HEK293 (cell line): Measurements from ENCODE around the gene UTP4.
A peak's percentile ranks its signal among the peaks of the same experiment; 100 is the strongest.

Experiments
- KLF7 ChIP-seq: fragments of 450-650 bp; formaldehyde crosslinking; IDR thresholded peaks from 2 replicates; pipeline ENCODE4 v1.5.1; 2016; ENCODE audit warnings: missing biosample characterization, missing genetic modification characterization, borderline replicate concordance
- PATZ1 ChIP-seq: fragments of 450-650 bp; formaldehyde crosslinking; IDR thresholded peaks from 2 replicates; pipeline ENCODE4 v1.5.1; 2016; ENCODE audit warnings: missing biosample characterization, missing genetic modification characterization
- RBAK ChIP-seq: fragments of 450-650 bp; formaldehyde crosslinking; IDR thresholded peaks from 2 replicates; pipeline ENCODE4 v1.5.1; 2016; ENCODE audit warnings: missing biosample characterization, missing genetic modification characterization
- ZBTB6 ChIP-seq: fragments of 450-650 bp; formaldehyde crosslinking; IDR thresholded peaks from 2 replicates; pipeline ENCODE4 v1.5.1; 2017; ENCODE audit warnings: missing biosample characterization, missing genetic modification characterization
- ZBTB8A ChIP-seq: fragments of 450-650 bp; formaldehyde crosslinking; IDR thresholded peaks from 2 replicates; pipeline ENCODE4 v1.5.1; 2016; ENCODE audit warnings: missing biosample characterization, missing genetic modification characterization
- ZNF18 ChIP-seq: fragments of 450-650 bp; formaldehyde crosslinking; IDR thresholded peaks from 2 replicates; pipeline ENCODE4 v1.5.1; 2016; ENCODE audit warnings: missing biosample characterization, missing genetic modification characterization
- ZNF48 ChIP-seq: fragments of 450-650 bp; formaldehyde crosslinking; IDR thresholded peaks from 2 replicates; pipeline ENCODE4 v1.5.1; 2016; ENCODE audit warnings: missing biosample characterization, missing genetic modification characterization
- ZNF561 ChIP-seq: fragments of 450-650 bp; IDR thresholded peaks from 2 replicates; pipeline ENCODE4 v1.5.1; 2018; ENCODE audit warnings: missing biosample characterization, missing genetic modification characterization, borderline replicate concordance
- ZNF670 ChIP-seq: fragments of 450-650 bp; formaldehyde crosslinking; IDR thresholded peaks from 2 replicates; pipeline ENCODE4 v1.5.1; 2016; ENCODE audit warnings: missing biosample characterization, missing genetic modification characterization, low read depth
- ZNF704 ChIP-seq: fragments of 450-650 bp; formaldehyde crosslinking; IDR thresholded peaks from 2 replicates; pipeline ENCODE4 v1.5.1; 2016; ENCODE audit warnings: missing biosample characterization, missing genetic modification characterization

Gene UTP4

GRCh38 chr16:69217433-69217832 is 85.0 kb downstream of the UTP4 start (continued):
- TF ChIP-seq ZNF704: no peak
- no peak for TF ChIP-seq ZNF48 (tag by site-specific recombination)
- TF ChIP-seq ZBTB6 (tag by site-specific recombination): 0 out of 2 replicates have a peak, but pooled peaks have one; percentile 57
- no peak for TF ChIP-seq ZBTB8A (tag by site-specific recombination)
- TF ChIP-seq RBAK (tag by site-specific recombination): no peak
- TF ChIP-seq PATZ1: no peak
- no peak for TF ChIP-seq ZNF18 (tag by site-specific recombination)
- TF ChIP-seq ZNF670 (tag by site-specific recombination): no peak
- no peak for TF ChIP-seq ZNF561
- no peak for TF ChIP-seq KLF7
